GM19023 (cell line): ENCODE measurements around the gene RNU7-1.

Source experiments
- ATAC-seq: cut with Tn5 transposase; IDR thresholded peaks from one replicate; pipeline ENCODE4 v1.9.1; 2021; ENCODE audit warnings: mild to moderate bottlenecking, moderate library complexity; ENCODE audit not compliant: unreplicated experiment

Gene RNU7-1

GRCh38 chr12:6917491-6918231 is 26.0 kb upstream of the RNU7-1 start:
- no peak for ATAC-seq

GRCh38 chr12:6919588-6919987 is 24.0 kb upstream of the RNU7-1 start:
- no peak for ATAC-seq

GRCh38 chr12:6921539-6921938 is 22.1 kb upstream of the RNU7-1 start:
- no peak for ATAC-seq

- no peak for ATAC-seq
These were observed 21.3 kb upstream of the RNU7-1 start for GRCh38 chr12:6921996-6922946.

DNA sequence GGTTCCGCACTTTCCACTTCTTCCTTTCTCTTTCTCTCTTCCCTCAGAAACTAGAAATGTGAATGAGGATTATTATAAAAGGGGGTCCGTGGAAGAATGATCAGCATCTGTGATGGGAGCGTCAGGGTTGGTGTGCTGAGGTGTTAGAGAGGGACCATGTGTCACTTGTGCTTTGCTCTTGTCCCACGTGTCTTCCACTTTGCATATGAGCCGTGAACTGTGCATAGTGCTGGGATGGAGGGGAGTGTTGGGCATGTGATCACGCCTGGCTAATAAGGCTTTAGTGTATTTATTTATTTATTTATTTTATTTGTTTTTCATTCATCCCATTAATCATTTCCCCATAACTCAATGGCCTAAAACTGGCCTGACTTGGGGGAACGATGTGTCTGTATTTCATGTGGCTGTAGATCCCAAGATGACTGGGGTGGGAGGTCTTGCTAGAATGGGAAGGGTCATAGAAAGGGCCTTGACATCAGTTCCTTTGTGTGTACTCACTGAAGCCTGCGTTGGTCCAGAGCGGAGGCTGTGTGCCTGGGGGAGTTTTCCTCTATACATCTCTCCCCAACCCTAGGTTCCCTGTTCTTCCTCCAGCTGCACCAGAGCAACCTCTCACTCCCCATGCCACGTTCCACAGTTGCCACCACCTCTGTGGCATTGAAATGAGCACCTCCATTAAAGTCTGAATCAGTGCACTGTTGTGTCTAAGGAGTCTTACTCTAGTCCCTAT is 20.4 kb upstream of the RNU7-1 start:
- no peak for ATAC-seq

DNA sequence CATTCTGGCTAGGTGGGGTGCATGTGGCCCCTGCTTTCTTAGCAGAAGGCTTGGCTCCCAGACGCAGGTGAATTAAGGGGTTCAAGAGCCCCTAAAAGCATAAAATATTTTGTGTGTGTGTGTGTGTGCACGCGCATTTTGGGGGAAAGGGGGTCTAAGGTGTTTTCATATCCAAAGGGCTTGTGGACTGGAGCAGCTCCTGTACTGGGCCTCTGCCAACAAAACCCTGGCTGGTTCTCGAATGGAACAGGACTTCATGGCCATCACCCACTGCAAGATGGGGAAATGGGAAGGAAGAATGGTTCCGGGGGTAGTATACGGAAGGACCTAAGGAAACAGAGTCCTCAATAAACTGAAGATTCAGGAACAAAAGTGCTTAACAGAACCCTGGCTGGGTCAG is 19.8 kb upstream of the RNU7-1 start:
- ATAC-seq = no peak

DNA sequence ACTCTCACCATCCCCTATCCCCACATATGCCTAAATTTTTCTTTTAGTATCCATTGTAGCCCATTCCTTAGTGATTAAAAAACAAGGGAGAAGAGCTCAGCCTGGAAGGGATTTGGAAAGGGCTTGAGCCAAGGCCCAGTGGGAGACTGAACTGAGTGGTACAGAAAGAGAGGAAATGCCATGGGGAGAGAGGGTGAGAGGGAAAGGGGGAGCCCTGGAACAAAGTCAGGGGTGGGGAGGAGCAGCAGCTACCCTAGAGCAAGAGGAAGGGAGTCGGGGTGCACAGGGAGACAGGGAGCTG is 18.4 kb upstream of the RNU7-1 start:
- ATAC-seq = no peak

DNA sequence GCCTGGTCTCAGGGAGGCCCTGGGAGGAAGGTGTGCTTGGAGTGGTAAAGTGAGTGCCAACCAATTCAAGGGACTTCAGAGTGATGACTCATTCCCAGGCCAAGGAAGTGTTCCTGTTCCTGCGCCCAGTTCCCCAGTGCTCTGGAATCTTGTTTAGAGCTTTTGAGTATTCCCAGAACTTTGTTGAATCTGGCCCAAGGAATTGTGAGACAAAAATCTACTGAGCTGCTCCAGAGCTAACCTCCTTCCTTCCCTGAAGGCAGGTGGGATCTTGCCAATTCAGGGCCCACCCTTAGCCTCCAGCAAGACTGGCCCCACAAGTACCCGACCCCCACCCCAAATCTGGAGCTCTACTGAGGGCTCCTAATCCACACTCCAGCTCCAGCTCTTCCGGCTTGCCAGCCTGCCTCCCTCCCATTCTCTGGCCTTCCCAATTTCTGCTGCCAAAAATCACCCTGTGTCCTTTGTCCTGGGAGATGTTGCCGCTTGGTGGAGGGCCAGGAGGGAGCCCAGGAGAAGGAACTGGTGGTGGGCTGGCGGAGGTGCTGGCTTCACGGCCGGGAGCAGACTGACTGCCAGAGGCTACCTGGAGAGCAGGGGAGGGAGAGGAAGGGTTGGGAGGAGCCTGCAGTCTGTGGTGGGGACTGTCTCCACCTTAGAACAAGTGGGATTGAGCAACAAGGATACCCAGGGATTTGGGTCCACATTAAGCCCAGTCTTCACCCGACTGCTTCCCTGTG is 17.9 kb upstream of the RNU7-1 start:
- ATAC-seq = no peak

- peak; percentile 38 for ATAC-seq
These were observed 16.1 kb upstream of the RNU7-1 start, which contains the start of gene ATN1 for GRCh38 chr12:6927379-6928021. ATN1 (plus strand) TSS chr12:6927959; CDS start chr12:6934002, 6,043 bp downstream.

- ATAC-seq = peak; percentile 32
These were observed 15.5 kb upstream of the RNU7-1 start for GRCh38 chr12:6928022-6928702.

GRCh38 chr12:6928703-6929407 is 14.8 kb upstream of the RNU7-1 start:
- ATAC-seq = no peak

DNA sequence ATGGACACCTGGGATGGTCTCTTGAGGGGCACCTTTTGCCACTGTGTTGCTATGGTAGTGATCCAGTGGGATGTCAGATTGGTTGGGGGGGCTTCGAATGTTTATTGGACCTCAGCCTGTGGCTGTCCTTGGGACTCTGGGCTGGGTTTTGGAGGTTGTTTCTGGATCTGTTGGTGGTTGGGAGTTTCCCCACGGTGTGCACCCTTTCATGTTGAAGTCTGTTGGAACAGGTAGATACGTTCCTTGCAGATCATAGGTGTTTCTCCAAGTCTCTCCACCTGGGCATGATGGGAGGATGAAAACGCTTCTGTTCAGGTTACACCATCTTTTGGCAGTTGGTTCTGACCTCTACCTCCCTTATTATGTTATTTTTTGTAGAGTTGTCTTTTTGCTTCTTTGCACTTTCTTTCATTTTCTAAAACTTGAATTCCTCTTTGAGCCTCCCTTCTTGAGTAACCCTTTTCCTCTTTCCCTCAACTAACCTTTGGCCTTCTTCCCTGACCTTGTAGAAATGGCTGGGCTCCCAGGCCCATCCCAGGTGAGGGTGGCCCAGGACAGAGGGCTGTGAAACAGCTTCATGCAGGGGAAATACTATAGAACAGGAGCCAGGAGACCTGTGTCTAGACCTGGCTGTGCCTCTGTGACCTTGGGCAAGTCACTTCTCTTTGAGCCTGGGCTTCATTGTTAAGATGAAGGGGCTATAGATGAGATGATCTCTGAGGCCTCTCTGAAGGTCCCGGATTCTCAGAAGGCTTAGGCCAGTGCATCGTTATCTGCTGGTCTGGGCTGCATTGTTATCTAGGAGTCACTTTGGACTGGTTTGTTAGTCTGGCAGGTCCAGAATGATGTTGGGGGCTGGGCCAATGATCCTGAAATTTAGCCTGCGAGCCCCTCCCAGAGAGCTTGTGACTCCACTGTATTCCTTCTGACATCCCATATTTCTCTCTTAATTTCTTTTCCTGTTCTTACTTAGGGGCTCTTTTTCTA is 13.9 kb upstream of the RNU7-1 start:
- no peak for ATAC-seq

- ATAC-seq = no peak
These were observed 10.8 kb upstream of the RNU7-1 start for GRCh38 chr12:6932766-6933165.

DNA sequence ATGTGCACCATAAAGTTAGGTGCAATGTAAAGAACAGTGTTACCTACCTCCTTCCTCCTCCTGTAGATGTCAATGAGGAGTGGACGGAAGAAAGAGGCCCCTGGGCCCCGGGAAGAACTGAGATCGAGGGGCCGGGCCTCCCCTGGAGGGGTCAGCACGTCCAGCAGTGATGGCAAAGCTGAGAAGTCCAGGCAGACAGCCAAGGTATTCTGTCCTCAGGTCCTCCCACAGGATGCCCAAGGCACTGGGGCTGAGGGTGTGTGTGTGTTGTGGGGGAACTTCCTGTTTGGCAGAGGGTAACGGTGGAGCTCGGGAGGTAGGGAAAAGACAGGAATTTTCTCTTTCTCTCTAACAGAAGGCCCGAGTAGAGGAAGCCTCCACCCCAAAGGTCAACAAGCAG is 9.5 kb upstream of the RNU7-1 start:
- no peak for ATAC-seq

- ATAC-seq = no peak
These were observed 8.0 kb upstream of the RNU7-1 start for GRCh38 chr12:6935371-6936193.

DNA sequence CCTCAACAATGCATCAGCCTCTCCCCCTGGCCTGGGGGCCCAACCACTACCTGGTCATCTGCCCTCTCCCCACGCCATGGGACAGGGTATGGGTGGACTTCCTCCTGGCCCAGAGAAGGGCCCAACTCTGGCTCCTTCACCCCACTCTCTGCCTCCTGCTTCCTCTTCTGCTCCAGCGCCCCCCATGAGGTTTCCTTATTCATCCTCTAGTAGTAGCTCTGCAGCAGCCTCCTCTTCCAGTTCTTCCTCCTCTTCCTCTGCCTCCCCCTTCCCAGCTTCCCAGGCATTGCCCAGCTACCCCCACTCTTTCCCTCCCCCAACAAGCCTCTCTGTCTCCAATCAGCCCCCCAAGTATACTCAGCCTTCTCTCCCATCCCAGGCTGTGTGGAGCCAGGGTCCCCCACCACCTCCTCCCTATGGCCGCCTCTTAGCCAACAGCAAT is 7.4 kb upstream of the RNU7-1 start:
- no peak for ATAC-seq
